HEK293 (cell line): ENCODE measurements around the gene AMY1B.
"Not testable (repeated sequence)": the region's sequence is repeated elsewhere in the genome, so short reads cannot be mapped to it uniquely, and the experiment has no call there.

Source experiments
- YY1 ChIP-seq: fragments of 450-650 bp; formaldehyde crosslinking; IDR thresholded peaks from 2 replicates; pipeline ENCODE4 v1.5.1; 2018; ENCODE audit warnings: missing biosample characterization, missing genetic modification characterization
- ZBTB21 ChIP-seq: fragments of 450-650 bp; formaldehyde crosslinking; IDR thresholded peaks from 2 replicates; pipeline ENCODE4 v1.5.1; 2017; ENCODE audit warnings: missing biosample characterization, missing genetic modification characterization
- ZBTB48 ChIP-seq: fragments of 450-650 bp; formaldehyde crosslinking; IDR thresholded peaks from 2 replicates; pipeline ENCODE4 v1.5.1; 2016; ENCODE audit warnings: missing biosample characterization, missing genetic modification characterization
- ZBTB7A ChIP-seq: fragments of 450-650 bp; formaldehyde crosslinking; IDR thresholded peaks from 2 replicates; pipeline ENCODE4 v1.5.1; 2016; ENCODE audit warnings: low read depth, missing biosample characterization, missing genetic modification characterization
- ZEB2 ChIP-seq: fragments of 450-650 bp; formaldehyde crosslinking; IDR thresholded peaks from 2 replicates; pipeline ENCODE4 v1.5.1; 2016; ENCODE audit warnings: missing biosample characterization, missing genetic modification characterization
- ZNF24 ChIP-seq: fragments of 450-650 bp; formaldehyde crosslinking; IDR thresholded peaks from 2 replicates; pipeline ENCODE4 v1.5.1; 2016; ENCODE audit warnings: missing biosample characterization, missing genetic modification characterization
- ZNF530 ChIP-seq: fragments of 450-650 bp; formaldehyde crosslinking; IDR thresholded peaks from 2 replicates; pipeline ENCODE4 v1.5.1; 2016; ENCODE audit warnings: low read depth, missing biosample characterization, missing genetic modification characterization
- ZNF654 ChIP-seq: fragments of 450-650 bp; formaldehyde crosslinking; IDR thresholded peaks from 2 replicates; pipeline ENCODE4 v1.5.1; 2016; ENCODE audit warnings: low read depth, missing biosample characterization, missing genetic modification characterization
- TF ChIP-seq, protein P1 (sequence below): fragments of 450-650 bp; formaldehyde crosslinking; IDR thresholded peaks from 2 replicates; pipeline ENCODE4 v1.5.1; 2017; ENCODE audit warnings: missing biosample characterization, missing genetic modification characterization
- TF ChIP-seq, protein P2 (sequence below): fragments of 450-650 bp; formaldehyde crosslinking; IDR thresholded peaks from 2 replicates; pipeline ENCODE4 v1.5.1; 2016; ENCODE audit warnings: missing biosample characterization, missing genetic modification characterization
- TF ChIP-seq, protein P3 (sequence below): fragments of 450-650 bp; formaldehyde crosslinking; IDR thresholded peaks from 2 replicates; pipeline ENCODE4 v1.5.1; 2017; ENCODE audit warnings: missing biosample characterization, missing genetic modification characterization

DNA sequence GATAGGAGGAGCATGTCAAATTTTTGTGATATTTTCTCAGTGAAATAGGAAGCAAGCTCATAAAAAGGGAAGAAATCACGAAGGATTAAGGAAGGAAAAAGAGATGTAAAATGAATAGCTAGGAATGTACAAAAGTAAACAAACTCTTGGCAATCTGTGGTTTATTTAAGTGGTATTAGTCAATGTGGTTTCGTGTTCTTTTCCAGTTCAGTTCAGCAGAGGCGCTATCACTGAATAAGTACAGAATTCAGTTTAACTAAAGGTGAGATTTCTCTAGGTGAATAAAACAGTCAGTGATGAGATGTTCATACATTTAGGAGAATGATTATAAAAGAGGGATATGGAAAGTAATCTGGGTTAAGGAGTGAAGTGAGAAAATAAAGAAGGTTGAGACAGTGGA is 52.1 kb downstream of the AMY1B start:
- TF ChIP-seq, protein P1, sequence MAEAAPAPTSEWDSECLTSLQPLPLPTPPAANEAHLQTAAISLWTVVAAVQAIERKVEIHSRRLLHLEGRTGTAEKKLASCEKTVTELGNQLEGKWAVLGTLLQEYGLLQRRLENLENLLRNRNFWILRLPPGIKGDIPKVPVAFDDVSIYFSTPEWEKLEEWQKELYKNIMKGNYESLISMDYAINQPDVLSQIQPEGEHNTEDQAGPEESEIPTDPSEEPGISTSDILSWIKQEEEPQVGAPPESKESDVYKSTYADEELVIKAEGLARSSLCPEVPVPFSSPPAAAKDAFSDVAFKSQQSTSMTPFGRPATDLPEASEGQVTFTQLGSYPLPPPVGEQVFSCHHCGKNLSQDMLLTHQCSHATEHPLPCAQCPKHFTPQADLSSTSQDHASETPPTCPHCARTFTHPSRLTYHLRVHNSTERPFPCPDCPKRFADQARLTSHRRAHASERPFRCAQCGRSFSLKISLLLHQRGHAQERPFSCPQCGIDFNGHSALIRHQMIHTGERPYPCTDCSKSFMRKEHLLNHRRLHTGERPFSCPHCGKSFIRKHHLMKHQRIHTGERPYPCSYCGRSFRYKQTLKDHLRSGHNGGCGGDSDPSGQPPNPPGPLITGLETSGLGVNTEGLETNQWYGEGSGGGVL (tag by site-specific recombination) = not testable (repeated sequence)
- TF ChIP-seq ZBTB7A; ZNF654; ZNF530 (tag by site-specific recombination); ZNF24 (tag by site-specific recombination); ZBTB48 (tag by site-specific recombination); ZEB2 (tag by site-specific recombination); YY1; ZBTB21 (tag by site-specific recombination): not testable (repeated sequence)
- TF ChIP-seq, protein P2, sequence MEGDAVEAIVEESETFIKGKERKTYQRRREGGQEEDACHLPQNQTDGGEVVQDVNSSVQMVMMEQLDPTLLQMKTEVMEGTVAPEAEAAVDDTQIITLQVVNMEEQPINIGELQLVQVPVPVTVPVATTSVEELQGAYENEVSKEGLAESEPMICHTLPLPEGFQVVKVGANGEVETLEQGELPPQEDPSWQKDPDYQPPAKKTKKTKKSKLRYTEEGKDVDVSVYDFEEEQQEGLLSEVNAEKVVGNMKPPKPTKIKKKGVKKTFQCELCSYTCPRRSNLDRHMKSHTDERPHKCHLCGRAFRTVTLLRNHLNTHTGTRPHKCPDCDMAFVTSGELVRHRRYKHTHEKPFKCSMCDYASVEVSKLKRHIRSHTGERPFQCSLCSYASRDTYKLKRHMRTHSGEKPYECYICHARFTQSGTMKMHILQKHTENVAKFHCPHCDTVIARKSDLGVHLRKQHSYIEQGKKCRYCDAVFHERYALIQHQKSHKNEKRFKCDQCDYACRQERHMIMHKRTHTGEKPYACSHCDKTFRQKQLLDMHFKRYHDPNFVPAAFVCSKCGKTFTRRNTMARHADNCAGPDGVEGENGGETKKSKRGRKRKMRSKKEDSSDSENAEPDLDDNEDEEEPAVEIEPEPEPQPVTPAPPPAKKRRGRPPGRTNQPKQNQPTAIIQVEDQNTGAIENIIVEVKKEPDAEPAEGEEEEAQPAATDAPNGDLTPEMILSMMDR (tag by site-specific recombination) = not testable (repeated sequence)
- TF ChIP-seq, protein P3, sequence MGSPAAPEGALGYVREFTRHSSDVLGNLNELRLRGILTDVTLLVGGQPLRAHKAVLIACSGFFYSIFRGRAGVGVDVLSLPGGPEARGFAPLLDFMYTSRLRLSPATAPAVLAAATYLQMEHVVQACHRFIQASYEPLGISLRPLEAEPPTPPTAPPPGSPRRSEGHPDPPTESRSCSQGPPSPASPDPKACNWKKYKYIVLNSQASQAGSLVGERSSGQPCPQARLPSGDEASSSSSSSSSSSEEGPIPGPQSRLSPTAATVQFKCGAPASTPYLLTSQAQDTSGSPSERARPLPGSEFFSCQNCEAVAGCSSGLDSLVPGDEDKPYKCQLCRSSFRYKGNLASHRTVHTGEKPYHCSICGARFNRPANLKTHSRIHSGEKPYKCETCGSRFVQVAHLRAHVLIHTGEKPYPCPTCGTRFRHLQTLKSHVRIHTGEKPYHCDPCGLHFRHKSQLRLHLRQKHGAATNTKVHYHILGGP (tag by site-specific recombination) = not testable (repeated sequence)
